Activated CD4-positive, CD25-positive, alpha-beta regulatory T cell (primary cell): Measurements from ENCODE around the gene GDPD5.

Experiments
- DNase-seq, 4 experiments: peaks; one replicate each; lab custom pipeline; 2025; lab: John Stamatoyannopoulos, UW

Gene GDPD5

DNA sequence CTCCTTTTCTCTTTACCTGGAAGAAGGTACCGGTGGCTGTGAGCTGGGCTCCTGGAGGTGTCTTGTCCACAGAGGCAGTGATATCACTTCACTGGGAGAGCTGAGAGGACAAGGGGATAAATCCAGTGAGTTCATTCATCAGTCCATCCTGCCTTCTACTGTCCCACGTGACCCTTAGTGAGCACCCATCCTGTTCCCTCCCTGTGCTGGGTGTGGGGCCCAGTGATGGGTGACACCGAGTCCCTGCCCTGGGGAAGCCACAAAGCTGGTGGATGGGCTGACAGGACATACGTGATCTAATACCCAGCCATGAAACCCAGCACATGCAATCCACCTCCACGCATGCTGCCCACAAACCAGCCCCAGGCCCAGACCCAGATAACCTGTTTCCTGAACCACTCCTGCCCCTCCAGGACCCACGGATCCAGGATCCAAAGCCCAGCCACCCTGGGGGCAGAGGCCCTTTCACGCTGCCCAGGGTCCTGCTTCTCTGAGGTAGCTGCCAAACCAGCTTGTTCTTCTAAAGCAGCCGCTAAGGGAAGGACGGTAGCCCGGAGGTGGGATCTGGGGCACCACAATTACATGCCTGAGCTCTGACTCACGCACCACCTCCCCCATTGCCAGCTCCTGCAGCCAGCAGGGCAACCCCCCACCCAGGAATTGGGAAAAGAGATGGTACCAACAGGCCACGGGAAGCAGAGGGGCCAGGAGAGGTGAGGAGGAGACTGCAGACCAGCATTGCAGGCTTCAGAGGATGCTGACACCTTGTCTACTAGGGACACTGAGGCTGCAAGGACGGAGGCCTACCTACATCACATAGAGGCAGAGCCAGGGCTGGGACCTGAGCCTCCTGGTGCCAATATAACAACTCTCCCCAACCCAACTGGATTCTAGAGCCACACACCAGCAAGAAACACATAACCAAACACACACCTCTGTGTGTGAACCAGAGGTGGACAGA, 35.2 kb downstream of the GDPD5 start:
- DNase-seq = no peak

DNA sequence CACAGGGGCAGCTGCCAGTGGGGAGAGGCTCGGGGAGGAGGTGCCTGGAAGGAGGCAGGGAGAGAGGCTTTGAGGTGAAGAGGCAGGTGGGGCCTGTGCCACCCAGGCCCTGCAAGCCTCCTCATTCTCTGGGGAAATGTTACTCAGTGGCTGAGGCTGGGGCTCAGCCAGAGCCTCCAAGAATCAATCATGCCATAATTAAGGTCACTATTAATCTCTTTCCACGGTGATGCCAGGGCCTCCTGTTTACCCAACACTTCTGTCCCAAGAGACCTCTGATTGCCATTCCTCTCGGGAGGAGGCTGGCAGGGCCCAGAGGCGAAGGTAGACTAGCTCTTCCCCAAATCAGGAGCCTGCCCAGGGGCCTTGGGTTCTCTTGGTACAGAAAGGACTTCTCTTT, 38.4 kb downstream of the GDPD5 start:
- no peak for DNase-seq

DNA sequence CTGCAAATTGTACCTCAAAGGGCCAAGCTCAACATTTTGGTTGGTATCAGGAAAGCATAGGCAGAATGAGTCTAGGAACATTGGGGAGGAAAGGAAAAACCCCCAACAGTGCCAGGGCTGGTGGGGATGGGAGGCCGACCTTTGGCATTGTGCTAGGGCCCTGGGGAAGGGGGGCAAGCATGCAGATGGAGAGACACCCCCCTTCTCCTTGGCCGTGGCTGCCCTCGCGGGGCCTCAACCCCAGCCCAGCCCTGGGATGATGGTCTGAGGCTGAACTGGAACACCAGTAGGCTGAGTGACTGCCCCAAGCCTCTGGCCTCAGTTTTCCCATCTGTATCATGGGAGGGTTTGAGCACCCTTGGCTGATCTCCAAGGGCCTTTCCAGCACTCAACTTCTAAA, 40.0 kb downstream of the GDPD5 start:
- no peak for DNase-seq

DNA sequence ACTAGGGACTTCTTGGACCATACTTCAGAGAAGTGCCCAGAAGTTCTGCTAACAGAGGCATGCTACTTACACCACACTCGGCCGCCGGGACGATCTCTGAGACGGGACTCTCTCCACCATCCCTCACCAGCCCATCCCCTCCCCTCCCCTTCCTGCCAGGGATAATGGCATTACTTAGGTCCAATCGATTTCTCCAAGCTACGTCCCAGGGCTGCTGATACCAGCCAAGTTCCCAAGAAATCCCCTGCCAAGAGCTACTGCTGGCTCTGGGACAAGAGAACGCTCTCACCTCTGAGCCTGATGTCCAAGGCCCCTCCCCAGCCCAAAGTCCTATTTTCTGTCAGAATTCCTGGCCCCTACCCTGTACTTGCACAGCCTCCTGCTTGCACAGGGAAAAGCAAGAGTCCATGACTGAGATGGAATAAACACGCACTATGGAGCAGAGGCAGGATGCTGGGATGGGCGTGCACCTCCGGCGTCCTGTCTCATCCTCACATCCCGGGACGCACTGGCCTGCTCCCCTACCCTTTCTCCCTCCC, 42.7 kb downstream of the GDPD5 start:
- DNase-seq = no peak

DNA sequence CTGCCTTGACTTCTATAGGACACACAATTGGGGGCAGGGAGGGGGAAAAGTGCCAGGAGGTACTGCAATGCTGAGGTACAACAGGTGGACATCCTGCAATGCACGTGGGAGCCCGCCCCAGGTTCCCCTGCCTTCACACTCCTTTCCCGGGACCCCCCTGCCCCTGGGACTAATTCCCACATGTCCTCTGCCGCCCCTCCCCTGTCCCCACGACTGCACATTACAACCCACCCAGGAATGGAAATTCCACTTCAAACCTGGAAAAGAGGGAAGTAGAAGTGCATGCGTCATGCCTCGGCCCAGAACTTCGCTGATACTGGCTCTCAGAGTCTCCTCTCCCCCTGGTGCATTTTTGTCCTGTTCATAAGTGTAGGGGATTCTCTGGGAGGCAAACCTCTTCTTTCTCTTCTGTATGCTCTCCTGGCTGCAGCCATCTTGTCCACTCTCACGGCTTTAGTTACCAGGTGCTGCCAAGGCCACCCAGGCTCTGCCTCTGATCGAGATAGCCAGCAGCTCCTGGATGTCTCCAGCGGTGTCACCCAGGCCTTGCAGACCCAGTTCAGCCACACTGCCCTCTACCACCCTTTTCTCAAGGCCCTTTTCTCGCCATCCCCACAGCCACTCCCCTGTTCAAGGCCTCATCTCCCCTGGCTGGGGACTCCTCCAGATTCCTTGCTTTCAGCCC, 43.7 kb downstream of the GDPD5 start:
- DNase-seq = no peak

DNA sequence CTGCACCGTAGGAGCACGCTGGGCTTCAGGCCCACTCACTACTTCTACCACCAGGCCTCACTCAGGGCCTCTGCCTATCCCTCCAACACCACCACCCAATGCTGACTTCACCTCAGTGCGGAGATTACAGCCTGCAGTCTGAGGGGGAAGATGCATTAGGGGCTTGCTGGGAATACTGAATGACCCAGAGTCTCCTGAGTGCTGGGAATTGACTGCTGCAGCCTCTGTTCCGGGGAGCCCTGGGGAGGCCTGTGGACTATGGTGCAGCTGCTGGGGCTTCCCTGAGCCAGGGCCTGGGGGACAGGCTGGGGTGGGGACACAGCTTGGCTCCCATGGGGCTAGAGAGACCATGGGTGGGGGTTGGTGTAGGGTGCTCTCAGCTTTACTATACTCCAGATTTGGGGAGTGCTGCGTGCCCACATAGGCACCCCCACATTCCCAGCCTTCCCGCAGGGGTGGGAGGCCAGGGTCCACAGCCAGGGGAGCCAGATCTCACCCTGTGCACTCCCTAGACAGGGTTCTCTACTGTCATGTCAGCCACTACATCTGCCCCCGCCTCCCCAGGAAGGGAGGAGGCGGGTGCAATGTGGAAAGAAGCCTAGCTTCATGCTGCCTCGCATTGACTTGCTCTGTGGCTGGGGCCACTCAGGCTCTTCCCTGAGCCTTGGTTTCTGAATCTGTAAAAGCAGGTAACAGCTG, 44.4 kb downstream of the GDPD5 start:
- no peak for DNase-seq

DNA sequence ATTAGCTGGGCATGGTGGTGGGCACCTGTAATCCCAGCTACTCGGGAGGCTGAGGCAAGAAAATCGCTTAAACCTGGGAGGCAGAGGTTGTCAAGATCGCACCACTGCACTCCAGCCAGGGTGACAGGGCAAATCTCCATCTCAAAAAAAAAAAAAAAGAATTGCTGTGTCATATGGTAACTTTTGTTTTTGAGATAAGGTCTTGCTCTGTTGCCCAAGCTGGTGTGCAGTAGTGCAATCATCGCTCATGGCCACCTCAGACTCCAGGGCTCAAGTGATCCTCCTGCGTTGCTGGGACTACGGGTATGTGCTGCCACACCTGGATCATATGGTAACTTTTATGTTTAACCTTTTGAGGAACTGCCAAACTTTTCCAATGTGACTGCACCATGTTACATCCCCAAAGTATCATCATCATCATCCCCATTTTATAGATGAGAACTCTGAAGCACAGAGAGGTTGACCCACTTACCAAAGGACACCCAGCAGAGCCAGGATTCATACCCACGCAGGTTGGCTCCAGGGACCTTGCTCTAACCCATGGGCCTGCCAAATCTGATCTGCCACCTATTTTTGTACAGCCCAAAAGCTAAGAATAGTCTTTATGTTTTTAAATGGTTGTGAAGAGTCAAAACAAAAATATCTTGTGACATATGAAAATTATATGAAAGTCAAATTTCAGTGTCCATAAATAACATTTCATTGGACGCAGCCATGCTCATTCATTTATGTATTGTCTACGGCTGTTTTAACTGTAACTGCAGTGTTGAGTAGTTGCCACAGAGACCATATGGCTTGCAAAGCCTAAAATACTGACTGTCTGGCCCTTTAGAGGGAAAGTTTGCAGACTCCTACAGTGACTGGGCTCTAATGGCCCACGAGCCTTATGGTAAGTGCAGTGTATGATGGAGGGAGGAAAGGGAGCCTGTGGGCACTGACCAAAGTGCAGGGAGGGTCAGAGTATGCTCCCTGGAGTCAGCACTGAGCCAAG, 45.3 kb downstream of the GDPD5 start:
- DNase-seq = no peak

DNA sequence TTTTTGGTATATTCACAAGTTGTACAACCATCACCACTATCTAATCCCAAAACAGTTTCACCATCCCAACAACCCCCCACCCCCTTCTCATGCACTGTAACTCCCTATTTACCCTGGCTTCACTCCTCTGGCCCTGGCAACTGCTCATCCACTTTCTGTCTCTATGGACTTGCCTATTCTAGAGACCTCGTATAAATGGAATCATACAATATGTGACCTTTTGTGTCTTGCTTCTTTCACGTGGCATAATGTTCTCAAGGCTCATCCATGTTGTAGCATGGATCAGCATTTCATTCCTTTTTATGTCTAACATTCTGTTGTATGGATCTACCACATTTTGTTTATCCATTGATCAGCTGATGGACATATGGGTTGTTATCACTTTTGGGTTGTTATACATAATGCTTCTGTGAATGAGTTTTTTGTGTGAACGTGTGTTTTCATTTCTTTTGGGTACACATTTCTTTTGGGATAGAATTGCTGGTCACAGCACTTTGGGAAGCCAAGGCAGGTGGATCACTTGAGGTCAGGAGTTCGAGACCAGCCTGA, 46.1 kb downstream of the GDPD5 start:
- no peak for DNase-seq

DNA sequence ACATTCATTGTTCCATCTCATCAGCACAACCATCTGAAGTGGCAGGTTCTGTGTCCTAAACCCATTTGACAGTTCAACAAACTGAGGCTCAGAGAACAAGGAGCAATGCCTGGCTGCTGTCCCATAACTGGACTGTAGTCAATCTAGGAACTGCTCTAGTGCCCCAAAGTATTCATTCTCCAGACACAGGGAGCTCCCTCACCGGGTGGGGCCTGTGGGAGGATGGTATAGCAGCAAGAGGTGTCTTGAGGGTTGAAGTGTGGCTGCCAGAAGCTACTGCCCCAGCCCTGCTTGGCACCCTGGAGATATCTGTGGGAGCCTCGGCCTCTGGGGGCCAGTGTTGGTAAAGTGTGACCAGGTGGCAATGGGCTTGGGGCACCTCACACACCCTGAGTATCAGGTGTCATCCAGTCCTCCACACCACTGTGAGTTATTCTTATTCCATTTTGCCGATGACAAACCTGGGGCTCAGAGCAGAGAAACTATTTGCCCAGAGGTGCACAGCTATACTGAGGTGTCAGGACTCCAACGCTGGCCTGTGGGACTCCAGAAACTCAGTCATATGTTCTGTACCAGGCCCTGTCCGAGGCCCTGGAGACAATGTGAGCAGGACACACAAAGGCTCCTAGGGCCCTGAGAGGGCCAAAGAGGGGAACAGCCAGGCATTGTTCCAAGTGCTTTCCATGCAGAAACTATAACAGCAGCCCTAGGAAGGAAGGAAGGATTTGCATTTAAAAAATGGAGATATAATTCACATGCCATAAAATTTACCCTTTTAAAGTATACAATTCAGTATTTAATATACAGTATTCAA, 46.8 kb downstream of the GDPD5 start:
- DNase-seq = no peak

DNA sequence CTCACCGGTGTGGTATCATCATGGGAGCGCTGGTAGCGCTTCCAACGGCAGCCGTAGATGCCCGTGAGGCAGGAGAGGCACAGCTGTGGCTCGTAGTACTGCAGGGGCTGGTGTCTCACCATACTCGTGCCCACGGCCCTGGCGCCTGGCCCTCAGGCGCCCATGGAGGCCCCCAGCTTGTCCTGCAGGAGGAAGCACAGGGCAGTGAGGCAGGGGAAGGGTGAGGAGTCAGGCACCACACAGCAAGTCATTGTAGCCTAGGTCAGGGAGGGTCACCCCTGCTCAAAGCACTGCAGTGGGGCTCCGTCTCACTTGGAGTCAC, 48.2 kb downstream of the GDPD5 start:
- no peak for DNase-seq

DNA sequence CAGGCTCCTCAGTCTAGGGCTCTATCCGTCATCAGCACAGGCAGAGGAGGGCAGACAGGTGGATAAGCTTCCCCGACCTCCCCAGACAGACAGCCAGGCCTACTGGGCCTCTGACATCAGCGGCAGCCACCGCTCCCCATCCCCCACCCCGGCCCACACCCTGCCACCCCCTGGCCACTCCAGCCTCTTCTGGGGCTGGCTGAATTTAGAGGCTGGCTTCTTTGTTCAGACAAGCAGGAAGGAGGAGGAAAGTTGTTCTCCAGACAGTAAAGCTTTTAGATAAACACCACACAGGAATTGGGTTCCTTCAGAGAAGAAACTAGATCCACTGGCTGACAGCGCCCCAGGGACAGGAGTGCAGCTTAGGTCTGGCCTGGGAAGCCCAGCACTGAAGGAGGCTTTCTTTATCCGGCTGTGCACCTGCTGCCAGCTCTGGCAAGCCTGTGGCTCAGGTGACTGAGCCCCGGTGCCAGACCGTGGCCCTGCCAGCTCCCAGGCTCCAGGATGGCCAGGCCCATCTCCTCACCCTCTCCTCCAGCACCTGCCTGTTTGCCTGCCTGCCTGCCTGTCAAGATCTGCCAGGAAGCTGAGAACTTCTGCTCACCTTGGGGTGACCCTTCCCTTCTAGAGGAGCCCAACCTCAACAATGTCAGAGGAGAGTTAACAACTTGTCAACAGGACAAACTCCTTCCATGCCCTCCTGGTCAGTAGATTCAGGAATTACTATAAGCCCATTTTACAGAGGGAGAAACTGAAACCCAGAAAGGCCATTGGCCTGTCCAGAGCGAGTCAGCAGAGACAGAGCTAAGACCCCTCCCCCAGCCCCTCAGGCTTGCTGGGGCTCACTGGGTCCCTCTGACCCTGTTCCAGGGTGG, 48.8 kb downstream of the GDPD5 start:
- DNase-seq = no peak

DNA sequence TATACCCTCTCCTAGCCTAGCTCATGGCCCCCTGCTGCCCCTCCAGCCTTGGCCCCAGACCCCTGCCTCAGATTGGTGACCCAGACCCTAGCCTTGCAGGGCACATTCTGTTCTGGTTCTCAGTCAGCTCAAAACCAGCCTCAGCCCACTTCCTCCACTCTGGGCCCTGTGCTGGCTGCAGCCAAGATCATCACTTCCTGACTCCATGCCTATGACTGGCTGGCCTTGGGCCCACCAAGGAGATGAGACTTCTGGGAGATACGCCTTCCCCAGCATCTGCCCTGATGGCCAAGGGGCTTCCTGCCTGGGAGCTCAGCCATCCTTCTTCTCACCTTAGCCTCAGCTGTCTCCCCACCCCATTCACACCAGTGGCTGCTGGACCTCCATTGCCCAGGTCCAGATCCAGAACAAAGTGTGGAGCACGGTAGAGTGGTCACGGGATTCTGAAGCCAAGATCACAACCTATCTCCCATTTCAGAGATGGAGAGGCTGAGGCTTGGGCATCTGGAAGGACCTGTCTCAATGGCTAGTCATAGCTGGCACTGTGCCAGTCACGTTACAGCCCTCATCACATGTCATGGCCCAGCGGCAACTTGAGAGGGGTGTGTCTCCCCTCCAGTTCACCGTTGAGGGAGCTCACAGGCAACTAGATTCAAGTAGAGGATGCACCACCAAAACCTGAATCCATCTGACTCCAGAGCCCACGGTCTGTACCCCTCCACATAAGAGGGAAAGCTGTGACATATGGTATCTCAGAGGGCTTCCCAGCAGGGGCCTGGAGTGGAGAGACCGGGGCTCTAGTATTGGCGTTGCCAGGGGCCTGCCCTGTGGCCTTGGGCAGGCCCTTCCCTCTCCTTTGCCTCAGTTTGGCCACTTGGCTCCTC, 49.7 kb downstream of the GDPD5 start:
- DNase-seq = no peak

DNA sequence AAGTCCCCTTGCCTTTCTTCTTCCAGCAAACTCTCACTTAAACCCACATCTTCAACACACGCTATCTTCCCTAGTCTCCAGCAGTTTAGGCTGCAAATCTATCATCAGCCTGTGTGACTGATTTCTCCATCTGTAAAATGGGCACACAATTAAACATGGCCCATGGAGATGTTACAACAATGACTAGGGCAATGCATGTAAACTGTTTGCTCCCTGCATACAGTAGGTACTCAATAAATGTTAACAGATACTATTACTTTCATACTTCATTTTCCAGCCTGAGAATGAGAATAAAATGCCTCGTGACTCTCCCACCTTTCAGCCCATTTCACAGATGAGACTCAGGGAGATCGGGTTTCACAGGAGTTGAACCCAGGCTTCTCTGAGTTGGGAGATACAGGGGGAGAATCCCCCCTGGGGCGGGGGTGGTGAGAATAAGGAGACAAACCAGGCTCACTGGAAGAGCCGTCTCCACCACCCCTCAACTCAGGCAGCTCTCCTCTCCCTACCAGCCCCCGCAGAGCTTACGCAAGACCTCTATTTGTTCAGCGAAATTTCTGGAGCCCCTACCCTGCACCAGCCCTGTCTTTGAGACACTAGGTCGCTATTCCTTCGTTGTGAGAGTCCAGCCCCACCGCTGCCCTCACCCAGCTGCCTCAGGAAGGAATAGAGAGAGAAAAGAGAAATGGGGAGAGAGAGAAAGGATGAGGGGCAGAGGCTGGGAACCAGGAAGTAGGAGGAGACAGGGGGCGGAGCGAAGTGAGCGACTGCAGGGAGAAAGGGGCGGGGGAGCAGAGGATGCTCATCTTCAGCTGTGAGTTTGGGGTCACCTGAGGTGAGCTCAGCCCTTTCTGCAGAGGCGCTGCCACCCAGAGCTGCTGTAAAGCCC, 50.6 kb downstream of the GDPD5 start:
- DNase-seq = peak; percentile 12 to 53 (median 34)

DNA sequence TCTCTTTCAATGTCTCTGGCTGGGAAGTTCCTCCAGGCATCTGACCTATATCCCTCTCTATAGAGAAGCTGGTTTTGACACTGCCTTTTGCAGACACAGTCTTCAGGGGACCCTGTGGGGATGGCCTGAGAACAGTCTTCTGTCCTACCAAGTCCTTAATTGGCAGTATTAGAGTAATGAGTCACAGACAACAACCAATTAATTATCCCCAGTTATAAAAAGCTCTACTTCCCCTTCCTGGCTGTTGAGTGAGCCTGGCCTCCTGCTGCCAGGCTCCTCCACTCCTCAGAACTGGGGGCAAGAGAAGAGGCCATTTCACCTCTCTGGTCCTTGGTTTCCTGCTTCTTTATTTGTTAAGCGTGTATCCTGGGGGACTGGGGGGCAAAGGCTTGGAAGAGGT, 51.5 kb downstream of the GDPD5 start:
- no peak for DNase-seq

DNA sequence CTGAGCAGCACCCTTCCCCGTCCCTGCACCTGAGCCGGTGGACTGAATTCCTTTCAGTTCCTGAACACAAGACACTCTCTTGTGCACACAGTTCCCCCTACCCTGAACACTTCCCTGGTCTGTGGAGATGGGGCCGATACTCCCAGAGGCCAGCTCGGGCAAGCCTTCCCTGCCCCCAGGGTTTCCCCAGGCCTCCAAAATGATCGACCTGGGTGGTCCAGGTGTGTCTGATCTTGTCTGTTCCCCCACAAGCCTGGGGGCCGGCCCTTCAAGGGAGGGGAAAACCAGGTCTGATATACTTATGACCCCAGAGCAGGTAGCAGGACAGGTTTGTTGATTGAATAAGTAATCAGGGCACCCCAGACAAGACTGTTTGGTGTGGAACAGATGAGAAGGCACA, 52.1 kb downstream of the GDPD5 start:
- no peak for DNase-seq

DNA sequence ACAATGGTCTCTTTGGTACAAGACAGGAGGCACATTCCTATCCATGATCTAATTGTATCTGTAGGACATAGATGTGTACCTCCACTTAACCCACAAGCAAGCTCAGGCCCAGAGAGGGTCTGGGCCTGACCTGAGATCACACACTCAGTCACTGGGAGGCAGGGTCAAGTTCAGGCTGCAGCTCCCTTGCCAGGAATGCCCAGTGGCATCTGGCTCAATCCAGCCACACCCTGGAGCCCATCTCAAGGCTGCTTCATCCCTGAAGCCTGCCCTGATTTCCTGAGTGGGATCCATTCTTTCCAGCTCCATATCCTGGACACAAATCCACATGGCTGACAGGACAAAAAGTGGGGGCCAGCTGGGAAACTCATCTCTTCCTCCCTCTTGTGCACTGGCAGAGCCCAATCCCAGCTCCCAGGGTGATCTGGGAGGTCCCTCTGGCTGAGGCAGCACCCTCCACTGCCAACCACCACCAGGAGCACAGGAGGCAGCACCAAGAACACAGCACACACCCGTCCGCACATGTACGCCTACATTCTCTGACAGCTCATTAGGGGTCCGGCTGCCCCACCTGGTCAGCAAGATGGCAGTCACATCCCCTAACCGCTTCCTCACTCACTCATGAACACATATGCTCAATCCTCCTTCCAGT, 53.5 kb downstream of the GDPD5 start:
- no peak for DNase-seq
